ENCODE results near the gene CDC42EP2.

CDC42EP2 gene

DNA sequence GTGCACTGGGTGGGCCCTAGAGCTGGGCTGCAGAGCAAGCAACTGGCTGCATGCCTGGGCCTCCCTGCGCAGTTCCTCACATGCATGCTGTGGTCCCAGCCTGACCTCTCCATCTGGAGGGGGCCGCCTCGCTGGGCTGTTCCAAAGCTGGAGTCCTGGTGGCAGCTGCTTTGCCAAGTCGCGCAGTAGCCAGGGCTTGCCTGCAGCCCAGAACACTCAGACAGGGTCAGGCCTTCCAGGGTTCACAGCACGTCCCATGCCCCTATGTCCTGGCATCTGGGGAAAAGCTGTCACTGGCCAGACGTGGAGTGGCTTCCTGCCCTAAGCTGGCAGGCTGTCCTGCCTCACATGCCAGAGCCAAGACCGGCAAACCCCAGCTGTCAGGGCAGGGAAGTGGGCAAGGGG lies 16.5 kb upstream of the CDC42EP2 start:
- DNase-seq (ENCODE audit: low read depth): no peak

DNA sequence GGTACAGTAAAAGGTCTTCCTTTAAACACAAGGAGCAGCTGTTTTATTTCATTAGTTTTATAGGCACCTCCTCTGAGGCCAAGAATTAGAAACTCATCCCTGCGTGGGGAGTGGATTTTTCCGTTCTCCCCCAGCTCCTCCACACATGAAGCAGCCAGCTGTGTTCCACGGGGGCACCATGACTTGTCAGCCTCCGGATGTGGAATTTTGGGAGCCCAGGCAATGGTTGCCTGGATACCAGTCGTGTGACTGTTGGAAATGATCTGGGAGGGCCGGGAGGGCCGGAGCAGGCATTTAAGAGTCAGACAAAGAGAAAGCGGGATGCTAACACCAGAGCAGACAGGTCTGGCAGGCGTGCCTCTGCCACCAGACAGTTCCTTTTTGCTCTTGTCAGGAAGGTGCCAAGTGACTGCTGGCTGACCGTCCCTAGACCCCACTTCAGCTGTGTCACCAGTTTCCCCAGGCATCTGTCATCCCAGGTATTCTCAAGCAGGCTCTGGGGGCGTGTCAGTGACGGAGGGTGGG lies 15.9 kb upstream of the CDC42EP2 start:
- no peak for DNase-seq (ENCODE audit: low read depth)

DNA sequence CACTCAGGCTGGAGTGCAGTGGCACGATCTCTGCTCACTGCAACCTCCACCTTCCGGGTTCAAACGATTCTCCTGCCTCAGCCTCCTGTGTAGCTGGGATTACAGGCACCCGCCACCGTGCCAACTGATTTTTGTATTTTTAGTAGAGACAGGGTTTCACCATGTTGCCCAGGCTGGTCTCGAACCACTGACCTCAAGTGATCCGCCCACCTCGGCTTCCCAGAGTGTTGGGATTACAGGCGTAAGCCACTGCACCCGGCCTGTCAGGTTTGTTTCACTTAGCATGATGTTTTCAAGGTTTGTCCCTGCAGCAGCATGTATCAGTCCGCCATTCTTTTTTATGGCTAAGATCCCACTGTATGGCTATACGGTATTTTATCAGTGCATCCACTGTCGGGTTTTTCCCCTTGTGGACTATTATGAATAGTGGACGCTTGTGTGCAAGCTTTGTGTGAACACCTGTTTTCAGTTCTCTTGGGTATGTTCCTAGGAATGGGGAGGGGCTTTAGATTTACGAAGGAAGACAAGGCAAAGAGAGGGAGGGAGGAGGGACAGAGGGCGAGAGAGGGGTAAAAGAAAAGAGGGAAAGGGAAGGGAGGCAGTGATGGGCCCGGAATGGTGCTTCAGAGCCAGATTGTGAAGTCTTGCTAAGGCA lies 13.9 kb upstream of the CDC42EP2 start:
- DNase-seq (ENCODE audit: low read depth): no peak

DNA sequence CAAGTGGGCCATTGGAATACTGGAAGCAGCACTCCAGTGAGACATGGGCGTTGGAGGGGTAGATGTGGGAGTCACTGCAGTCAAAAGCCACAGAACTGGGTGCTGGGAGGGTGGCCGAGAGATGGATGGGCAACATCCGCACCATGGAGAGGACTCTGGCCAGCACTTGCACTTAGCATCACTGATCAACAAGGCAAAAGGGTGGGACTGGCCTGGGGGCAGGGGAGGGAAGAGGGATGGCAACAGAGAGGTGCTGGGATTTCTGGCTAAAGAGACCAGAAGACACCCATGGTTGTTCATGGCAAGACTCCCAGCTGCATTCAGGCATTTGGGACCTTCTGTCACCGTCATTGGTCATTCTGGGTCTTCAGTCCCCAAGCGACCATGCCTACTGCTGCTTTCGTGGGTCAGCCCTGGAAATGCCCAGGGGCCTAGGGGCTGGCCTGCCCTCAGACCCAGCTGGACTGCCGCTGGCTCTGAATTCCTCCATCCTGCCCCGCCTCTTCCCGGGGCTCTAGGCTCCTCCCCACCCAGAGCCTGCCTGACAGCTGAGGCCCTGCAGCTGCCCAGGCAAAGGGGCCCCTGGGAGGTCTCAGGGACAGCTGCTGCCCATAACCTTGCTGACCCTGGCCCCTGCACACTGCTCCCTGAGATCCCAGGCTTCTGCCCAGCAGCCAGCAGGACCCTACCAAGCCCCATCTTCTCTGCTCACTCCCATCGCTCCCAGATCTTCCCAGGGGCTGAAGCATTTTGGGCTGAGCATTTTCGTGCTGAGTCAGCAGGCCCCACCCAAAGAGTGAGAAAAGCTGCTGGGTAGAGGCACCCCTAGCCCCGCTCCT lies 13.0 kb upstream of the CDC42EP2 start:
- no peak for DNase-seq (ENCODE audit: low read depth)

- DNase-seq (ENCODE audit: low read depth): no peak
Measured at GRCh38 chr11:65303555-65303954, 11.1 kb upstream of the CDC42EP2 start.

GRCh38 chr11:65304110-65304509 lies 10.6 kb upstream of the CDC42EP2 start:
- DNase-seq (ENCODE audit: low read depth): no peak

DNA sequence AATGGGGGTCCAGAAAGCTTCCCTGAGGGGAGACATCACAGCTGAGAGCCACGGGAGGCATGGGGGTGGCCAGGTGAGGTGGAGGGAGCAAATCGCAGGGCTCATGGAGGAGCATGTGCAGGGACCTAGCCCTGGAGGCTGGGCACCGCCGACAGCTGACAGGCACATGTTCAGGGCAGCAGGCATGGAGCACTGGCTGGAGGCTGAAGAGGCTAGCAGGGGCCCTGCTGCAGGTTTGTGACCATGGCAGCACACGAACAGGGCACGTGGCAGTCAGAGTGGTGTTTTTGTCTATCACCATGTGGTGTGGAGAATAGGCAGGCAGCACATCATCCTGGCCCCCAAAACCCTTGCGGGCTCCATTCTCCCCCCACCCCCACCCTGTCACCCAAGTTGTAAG lies 10.1 kb upstream of the CDC42EP2 start:
- DNase-seq (ENCODE audit: low read depth): no peak

DNA sequence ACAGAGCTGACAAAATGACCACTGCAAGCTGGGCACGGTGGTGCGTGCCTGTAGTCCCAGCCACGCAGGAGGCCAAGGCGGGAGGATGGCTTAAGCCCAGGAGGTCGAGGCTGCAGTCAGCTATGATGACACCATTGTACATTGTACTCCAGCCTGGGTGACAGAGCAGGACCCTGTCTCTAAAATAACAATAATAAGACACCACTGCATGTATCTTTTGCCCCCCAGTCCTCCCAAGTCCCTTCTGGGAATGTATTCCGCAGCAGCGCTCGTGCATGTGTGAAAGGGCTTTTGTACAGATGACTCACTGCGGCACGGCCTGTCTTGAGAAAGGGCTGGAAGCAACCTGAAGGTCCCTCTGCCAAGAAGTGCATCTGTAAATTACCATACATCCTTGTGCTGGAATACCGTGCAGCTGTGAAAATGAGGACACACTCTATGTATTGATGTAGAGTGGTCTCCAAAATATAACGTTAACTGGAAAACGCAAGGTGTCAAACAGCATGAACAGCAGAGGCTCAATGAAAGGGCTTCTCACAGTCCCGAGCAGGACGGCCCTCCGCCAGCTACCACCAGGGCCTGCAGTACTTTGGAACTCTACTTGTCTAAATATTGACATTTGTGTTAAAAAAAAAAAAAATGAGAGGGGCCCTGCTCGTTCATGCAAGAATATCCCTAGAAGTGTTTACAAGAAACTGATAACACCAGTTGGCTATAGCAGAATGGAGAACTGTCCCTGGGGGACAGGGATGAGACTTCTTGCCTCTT lies 9.0 kb upstream of the CDC42EP2 start:
- DNase-seq (ENCODE audit: low read depth): no peak

DNA sequence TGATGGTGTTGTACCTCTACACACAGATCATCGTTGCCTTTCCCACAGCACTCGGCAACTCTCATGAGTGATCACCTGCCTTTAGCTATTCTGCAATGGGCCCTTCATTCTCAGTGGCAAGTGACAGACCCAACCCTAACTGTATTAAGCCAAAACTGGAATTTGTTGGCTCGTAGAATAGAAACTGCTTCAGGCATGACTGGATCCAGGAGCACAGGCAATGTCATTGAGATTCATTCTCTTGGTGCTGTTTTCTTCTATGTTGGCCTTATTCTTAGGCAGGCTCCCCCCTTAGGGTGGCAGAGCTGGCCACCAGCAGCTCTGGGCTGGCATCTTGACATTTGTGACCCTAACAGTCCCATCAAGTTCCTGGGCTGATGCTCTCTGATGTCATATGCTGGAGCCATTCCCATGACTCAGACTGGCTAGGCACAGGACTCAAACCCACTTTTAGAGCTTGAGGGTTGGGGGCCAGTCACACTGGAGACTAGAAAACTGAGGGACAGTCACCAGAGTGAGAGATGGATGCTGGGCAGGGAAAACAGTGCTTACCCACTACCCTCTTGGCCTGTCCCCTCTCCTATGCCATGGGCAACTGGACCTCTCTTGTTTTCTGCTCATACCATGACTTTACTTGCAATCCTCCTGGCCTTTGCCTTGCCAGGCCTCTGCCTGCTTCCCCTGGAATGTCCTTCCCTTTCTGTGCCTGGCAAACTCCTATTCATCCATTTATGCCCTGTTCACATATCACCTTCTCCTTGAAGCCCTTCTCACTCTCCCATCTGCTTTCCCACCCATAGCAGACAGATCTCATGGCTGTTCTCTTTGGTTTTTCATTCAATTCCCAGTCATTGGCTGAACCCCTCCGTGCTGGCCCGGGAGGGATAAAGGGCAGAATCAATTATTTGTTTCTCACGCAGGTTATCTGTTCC lies 7.1 kb upstream of the CDC42EP2 start:
- no peak for DNase-seq (ENCODE audit: low read depth)

DNA sequence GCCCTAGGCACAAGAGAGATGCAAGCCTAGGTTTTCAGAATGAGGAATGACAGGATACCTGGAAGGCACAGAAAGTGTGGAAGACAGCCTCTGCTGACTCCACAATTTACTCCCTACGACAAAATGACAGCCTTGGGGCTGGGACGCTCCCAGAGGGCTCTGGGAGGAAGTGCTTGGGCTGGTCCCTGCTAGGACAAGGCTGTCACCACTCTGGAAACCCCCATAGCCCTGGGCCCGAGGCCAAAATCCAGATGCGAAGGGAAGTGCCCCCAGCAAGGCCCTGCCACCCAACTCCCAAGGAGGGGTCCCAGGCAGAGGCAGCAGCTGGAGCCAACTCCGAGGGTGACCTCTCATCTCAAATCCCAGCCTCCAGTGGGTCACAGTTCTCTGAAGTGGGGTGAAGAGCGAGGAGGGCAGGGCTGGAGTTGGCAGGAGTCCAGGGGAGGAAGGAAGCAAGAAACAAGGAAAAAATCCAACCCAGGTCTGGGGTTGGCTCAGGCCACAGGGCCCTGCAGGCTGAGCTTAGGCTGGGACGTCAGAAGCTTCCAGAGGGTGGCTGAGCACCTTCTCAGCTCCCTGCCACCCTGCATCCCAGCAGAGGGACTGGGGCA lies 6.3 kb upstream of the CDC42EP2 start:
- DNase-seq (ENCODE audit: low read depth): no peak

DNA sequence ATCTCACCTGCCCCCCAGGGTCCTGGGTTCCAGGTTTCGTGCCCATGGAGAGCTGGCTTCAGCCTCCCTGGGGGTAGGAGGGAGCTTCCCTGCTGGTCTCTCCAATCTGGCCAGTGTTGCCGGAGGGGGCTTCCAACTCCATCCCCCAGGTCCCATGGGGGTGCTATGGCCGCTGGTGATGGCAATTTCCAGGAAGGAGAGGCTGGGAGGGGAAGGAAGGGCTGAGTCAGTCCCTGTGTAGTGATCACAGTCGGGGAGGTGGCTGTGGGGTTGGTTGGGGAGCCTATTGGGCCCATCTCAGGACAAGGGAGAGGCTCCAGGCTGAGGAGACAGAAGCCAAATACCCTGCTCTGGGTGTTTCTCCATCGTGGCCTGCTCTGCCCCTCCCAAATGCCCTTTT lies 5.7 kb upstream of the CDC42EP2 start:
- DNase-seq (ENCODE audit: low read depth): no peak

DNA sequence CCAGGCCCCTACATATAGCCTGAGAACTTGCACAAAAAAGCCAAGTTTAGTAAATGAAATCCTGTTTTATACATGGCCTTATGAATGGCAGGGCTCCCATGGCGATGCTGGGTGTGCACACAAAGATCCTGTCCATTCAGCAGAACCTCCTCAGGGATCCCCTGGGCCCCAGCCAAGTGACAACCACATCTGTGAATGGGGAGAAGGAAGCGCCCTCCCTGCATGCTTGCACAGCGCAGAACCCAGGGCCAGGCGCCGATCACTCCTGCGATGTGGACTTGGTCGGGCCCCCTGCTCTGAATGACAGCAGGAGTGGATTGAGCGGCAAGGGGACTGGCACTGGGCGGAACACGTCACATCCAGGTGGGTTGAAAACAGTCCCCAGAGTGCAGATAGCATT lies 4.5 kb upstream of the CDC42EP2 start:
- no peak for DNase-seq (ENCODE audit: low read depth)

- DNase-seq (ENCODE audit: low read depth): no peak
Measured at GRCh38 chr11:65310736-65311135, 3.9 kb upstream of the CDC42EP2 start.

DNA sequence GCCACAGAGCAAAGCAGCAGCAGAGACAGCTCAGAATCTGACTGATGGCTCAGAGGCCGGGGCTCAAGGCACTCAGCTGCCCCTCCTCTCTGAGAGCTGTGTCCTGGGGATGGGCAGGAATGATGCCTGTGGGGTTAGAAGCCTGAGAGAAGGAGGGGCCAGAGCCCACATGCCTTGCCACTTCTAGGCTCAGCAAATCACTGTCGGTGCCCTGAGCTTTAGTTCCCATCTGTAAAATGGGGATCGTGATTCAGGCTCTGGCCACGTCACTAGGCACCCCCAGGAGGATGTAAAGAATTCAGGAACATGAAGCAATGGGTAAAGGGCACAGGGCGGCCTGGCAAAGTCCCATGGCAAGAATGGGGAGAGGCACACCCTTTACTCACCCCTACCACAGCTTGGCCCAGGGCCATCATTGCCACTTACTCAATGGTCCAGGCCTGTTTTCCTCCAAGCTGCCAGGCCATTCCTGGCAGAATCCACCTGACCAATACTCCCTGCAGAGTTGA lies 3.4 kb upstream of the CDC42EP2 start:
- DNase-seq (ENCODE audit: low read depth): no peak

DNA sequence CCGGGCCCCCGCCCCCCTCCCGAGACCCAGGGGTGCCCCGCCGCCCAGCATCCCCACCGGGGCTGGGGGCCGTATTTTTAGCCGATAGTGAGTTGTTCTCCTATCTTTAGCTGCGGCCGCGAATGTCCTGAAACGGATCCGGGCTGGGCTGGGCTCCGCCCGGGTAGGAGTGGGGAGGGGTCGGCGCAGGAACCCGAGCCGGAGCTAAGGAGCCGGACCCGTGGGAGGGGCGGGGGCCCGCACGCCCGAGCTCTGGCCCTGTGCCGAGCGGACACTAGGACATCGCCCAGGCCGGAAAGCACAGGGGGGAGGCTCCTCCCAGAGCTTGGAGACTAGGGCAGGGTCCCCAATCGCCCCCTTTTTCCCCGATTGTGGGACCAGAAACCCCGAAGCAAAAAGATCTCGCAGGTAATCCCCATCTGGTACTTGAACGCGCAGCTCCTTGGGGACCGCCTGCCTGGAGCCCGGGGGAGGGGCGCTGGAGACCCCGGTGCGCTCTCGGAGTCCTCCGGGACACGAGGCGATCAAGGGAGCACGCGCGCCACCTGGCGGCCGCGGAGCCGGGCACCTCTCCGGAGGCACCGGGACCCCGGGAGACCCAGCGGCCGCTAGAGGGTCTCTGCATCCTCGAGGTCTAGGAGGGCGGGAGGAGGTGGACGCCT lies 669 bp downstream of the CDC42EP2 start:
- DNase-seq (ENCODE audit: low read depth): peak; percentile 69

DNA sequence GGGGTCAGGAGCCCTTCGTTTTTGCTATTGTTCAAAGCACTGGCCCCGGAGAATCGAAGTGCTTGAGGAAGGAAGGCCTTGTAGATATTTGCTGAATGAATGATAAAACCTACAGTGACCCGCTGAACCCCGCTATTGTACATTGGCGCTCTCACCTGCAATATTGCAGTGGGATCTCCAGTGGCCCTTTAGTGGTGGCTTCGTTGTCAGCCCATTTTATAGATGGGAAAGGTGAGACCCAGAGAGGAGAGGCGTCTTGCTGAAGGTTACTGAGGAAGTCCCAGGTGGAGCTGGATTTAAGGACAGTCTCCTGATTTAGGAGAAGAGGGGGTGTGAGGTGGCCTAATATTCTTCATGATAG lies 1.2 kb downstream of the CDC42EP2 start:
- no peak for DNase-seq (ENCODE audit: low read depth)

- DNase-seq (ENCODE audit: low read depth): no peak
Measured at GRCh38 chr11:65316227-65317024, 1.8 kb downstream of the CDC42EP2 start.

GRCh38 chr11:65317025-65317786 lies 2.5 kb downstream of the CDC42EP2 start:
- DNase-seq (ENCODE audit: low read depth): no peak

Measured in stimulated activated CD8-positive, alpha-beta memory T cell treated with anti-CD3 and anti-CD28 coated beads, Interleukin-12 subunit alpha, Interleukin-12 subunit beta, amount 100 ng/mL, for 1 hour (primary cell).